ENCODE data around the gene EID1.

Gene EID1

DNA sequence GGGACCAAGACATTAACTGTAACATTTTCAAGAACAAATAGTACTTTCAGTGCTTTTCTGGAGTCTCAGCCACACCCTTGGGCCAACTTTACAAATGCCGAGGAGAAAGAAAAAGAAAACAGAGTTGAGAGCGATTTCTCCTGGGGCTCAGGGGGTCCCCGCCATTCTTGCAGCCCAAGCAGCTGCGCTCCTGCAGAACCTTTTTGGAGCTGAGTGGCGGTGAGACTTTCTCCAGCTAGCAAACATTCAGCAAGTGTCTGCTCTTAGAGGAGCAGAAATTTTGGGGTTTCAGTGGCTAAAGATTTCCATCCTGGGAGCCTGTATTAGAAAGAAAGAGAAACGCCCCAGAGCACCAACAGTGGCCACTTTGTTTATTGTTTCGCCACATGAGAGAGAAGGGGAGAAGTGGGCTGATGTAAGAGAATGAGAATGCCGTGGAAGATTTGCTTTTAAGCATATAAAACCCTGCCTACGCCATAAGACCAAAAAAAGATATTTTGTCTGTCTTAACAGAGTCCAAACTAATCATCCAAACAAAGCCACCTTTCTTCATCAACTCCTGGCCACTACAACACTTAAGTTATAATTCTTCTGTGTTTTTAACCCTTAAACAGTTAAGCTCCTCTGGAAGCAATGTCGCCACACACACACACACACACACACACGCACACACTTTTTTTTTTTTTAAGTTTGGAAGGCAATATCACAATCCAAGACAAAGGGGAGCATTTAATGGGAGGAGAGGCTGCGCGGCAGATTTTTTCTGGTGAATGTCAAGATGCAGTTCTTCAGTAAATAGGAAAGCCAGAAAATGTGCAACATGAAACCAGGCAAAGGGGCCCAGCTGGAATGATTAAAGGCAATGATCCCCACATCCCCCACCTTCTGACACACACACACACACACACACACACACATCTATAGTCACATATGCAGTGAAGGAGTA, 19.2 kb downstream of the EID1 start (continued):
- TF ChIP-seq, protein P1, sequence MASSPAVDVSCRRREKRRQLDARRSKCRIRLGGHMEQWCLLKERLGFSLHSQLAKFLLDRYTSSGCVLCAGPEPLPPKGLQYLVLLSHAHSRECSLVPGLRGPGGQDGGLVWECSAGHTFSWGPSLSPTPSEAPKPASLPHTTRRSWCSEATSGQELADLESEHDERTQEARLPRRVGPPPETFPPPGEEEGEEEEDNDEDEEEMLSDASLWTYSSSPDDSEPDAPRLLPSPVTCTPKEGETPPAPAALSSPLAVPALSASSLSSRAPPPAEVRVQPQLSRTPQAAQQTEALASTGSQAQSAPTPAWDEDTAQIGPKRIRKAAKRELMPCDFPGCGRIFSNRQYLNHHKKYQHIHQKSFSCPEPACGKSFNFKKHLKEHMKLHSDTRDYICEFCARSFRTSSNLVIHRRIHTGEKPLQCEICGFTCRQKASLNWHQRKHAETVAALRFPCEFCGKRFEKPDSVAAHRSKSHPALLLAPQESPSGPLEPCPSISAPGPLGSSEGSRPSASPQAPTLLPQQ (tag by site-specific recombination; IDR thresholded peaks at IDR 0.05): peak; percentile 71; the same call in 1 of the 2 replicates

DNA sequence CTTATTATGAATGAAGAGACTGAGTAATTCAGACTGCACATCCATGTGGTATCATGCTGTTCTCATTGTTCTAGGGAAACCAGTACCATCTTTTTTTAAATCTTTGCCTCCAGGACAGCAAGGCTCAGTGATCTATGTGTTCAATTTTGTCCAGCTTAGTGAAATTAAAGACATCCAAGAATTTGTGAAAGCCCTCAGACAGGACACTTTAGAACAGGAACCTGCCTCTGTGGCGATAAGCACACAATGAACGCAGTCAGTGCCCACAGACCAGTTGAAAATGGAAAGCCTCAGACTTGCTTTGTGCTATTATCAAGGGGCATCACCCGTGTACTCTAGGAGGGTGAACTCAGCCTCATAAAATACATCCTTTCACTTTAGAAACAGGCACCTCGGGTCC, 20.1 kb downstream of the EID1 start:
- Histone ChIP-seq H3K4me1 (ENCODE audit: control insufficient read depth, insufficient read depth, low read length) (peaks cover 8% of the 10 kb centered on the region), H3K9me3 (ENCODE audit: control insufficient read depth, insufficient read depth, low read depth, low read length) (no peaks in the 10 kb centered on the region), H3K36me3 (ENCODE audit: control insufficient read depth in 2 of 2, insufficient read depth in 1 of 2, low read length in 2 of 2) (no peaks in the 10 kb centered on the region), H3K27ac (ENCODE audit: extremely low read depth, low read depth, low read length) (no peak overlapping the region), H3K4me3 (ENCODE audit: low read depth, low read length) (no peak overlapping the region)
- TF ChIP-seq, protein P2, sequence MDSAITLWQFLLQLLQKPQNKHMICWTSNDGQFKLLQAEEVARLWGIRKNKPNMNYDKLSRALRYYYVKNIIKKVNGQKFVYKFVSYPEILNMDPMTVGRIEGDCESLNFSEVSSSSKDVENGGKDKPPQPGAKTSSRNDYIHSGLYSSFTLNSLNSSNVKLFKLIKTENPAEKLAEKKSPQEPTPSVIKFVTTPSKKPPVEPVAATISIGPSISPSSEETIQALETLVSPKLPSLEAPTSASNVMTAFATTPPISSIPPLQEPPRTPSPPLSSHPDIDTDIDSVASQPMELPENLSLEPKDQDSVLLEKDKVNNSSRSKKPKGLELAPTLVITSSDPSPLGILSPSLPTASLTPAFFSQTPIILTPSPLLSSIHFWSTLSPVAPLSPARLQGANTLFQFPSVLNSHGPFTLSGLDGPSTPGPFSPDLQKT (IDR thresholded peaks at IDR 0.05; ENCODE audit: borderline replicate concordance, low read depth, low read length): no peak
- TF ChIP-seq ZNF324 (tag by site-specific recombination; IDR thresholded peaks at IDR 0.05) (no peak), ZNF23 (tag by site-specific recombination; IDR thresholded peaks at IDR 0.05; ENCODE audit: borderline replicate concordance) (no peak), ZNF626 (tag by site-specific recombination; IDR thresholded peaks at IDR 0.05) (no peak)
- ChIA-PET POLR2A (no interaction called here), CTCF (interaction anchor here (1.1 kb wide), 1 partner anchor 78 kb away, joined by 4 read pairs; no protein-coding TSS in a partner anchor)

GRCh38 chr15:48898446-48898845, 20.5 kb downstream of the EID1 start:
- ChIA-PET POLR2A (no interaction called here), CTCF (no interaction called here)
- Histone ChIP-seq H3K4me1 (ENCODE audit: control insufficient read depth, insufficient read depth, low read length) (peaks cover 8% of the 10 kb centered on the region), H3K9me3 (ENCODE audit: control insufficient read depth, insufficient read depth, low read depth, low read length) (no peaks in the 10 kb centered on the region), H3K27ac (ENCODE audit: extremely low read depth, low read depth, low read length) (no peak overlapping the region), H3K4me3 (ENCODE audit: low read depth, low read length) (no peak overlapping the region), H3K36me3 (ENCODE audit: control insufficient read depth in 2 of 2, insufficient read depth in 1 of 2, low read length in 2 of 2) (no peaks in the 10 kb centered on the region)
- no peak for TF ChIP-seq ZNF132 (tag by site-specific recombination; IDR thresholded peaks at IDR 0.05; ENCODE audit: borderline replicate concordance)
- TF ChIP-seq ZNF16 (tag by site-specific recombination; IDR thresholded peaks at IDR 0.05; ENCODE audit: low read depth): no peak
- no peak for TF ChIP-seq ZNF629 (tag by site-specific recombination; IDR thresholded peaks at IDR 0.05)
- TF ChIP-seq ZSCAN5A (tag by site-specific recombination; IDR thresholded peaks at IDR 0.05): no peak
- TF ChIP-seq SP7 (tag by site-specific recombination; IDR thresholded peaks at IDR 0.05): no peak
- no peak for TF ChIP-seq BCL6B (tag by site-specific recombination; IDR thresholded peaks at IDR 0.05)
- TF ChIP-seq HOXA7 (CRISPR knock-in tag; IDR thresholded peaks at IDR 0.05; ENCODE audit: borderline replicate concordance): no peak
- no peak for TF ChIP-seq ZNF704 (tag by site-specific recombination; IDR thresholded peaks at IDR 0.05)
- TF ChIP-seq ZBTB11 (tag by site-specific recombination; conservative IDR thresholded peaks at IDR 0.05; ENCODE audit: low read depth): no peak
